ENCODE results near the gene ACVR1C.

DNA sequence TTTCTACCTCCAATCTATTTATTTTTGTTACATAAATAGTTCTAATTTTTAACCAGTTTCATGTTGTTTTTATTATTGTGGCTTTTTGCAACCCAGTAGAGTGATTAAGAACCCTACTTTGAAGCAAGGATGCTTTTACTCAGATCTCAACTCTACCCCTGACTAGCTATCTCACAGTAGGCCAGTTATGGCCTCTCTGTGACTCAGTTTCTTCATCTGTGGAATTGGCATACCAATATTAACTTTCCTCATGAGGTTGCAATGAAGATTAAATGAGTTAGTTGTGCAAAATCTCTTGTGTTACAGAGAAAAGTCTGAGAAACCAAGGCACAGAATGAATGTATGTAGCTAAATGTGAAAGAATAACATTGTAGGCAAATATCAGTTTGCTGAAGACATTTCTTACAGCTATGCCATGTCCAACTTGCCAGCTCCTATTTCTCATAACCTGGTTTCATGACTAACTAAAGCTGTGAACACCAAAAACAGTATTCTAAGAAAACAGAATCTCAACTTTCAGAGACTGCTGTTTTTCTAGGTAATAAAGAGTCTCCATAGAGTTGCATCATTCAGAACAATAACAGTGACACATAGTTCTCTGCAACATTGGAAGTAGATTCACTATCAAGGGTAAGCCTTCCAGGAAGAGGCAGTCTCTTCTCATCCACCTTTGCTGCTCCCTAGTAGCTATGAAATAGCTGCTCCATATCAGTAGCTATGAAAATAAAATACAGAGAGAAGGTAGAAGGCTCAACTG is 151.5 kb downstream of the ACVR1C start:
- TF ChIP-seq, protein P1, sequence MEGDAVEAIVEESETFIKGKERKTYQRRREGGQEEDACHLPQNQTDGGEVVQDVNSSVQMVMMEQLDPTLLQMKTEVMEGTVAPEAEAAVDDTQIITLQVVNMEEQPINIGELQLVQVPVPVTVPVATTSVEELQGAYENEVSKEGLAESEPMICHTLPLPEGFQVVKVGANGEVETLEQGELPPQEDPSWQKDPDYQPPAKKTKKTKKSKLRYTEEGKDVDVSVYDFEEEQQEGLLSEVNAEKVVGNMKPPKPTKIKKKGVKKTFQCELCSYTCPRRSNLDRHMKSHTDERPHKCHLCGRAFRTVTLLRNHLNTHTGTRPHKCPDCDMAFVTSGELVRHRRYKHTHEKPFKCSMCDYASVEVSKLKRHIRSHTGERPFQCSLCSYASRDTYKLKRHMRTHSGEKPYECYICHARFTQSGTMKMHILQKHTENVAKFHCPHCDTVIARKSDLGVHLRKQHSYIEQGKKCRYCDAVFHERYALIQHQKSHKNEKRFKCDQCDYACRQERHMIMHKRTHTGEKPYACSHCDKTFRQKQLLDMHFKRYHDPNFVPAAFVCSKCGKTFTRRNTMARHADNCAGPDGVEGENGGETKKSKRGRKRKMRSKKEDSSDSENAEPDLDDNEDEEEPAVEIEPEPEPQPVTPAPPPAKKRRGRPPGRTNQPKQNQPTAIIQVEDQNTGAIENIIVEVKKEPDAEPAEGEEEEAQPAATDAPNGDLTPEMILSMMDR (IDR thresholded peaks at IDR 0.05; ENCODE audit: low read depth, low read length): no peak
- TF ChIP-seq, protein P2, sequence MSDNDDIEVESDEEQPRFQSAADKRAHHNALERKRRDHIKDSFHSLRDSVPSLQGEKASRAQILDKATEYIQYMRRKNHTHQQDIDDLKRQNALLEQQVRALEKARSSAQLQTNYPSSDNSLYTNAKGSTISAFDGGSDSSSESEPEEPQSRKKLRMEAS (IDR thresholded peaks at IDR 0.05; ENCODE audit: low read depth, low read length): no peak
- TF ChIP-seq POLR2A (IDR thresholded peaks at IDR 0.05; ENCODE audit: extremely low read depth, insufficient read length) (no peak), MYC (IDR thresholded peaks at IDR 0.05; ENCODE audit: low read depth, low read length) (no peak)

Data from NB4 (cell line).